Left renal cortex interstitium (tissue), 4 donors: ENCODE data around the gene CAVIN1. TPM values are rescaled to one million over a fixed set of nuclear protein-coding genes. Genes with fewer than 3 reads are reported as not detected.

Experiments
- polyA plus RNA-seq, 4 donors: library from polyadenylated mRNA; unstranded; fragments of 120-200 nt; gene quantifications; one replicate each; pipeline ENCODE4 v1.2.1, GENCODE V29; 2013; ENCODE audit not compliant: insufficient read length in 4 of 4

CAVIN1 gene
- polyA plus RNA-seq, 4 donors = 58.0 to 85.6 (median 68.6) TPM

Other genes with a start within 250 kb of the CAVIN1 start
- gene KCNH4, start 242.1 kb downstream of the CAVIN1 start, polyA plus RNA-seq = under 1 TPM; 0.03 to 0.09 (median 0.06) TPM
- gene HCRT, start 237.8 kb downstream of the CAVIN1 start, polyA plus RNA-seq = under 1 TPM in 1 of 4 donors, not detected in 3; 0.41 TPM
- 10 to 100 TPM; 11.2 to 22.9 (median 19.7) TPM for gene GHDC, start 228.8 kb downstream of the CAVIN1 start, polyA plus RNA-seq
- gene STAT5B, start 146.9 kb downstream of the CAVIN1 start, polyA plus RNA-seq = 10 to 100 TPM; 35.4 to 56.5 (median 47.8) TPM
- 1 to 10 TPM; 5.5 to 8.7 (median 7.4) TPM for gene STAT5A, start 134.8 kb downstream of the CAVIN1 start, polyA plus RNA-seq
- gene STAT3, start 34.8 kb downstream of the CAVIN1 start, polyA plus RNA-seq = 10 to 100 TPM; 58.2 to 71.3 (median 61.9) TPM
- 10 to 100 TPM; 41.5 to 73.0 (median 57.7) TPM for gene ATP6V0A1, start 35.6 kb upstream of the CAVIN1 start, polyA plus RNA-seq
- gene NAGLU, start 113.0 kb upstream of the CAVIN1 start, polyA plus RNA-seq = 10 to 100 TPM; 19.3 to 29.7 (median 25.6) TPM
- 1 to 10 TPM; 3.2 to 6.2 (median 5.2) TPM for gene HSD17B1, start 129.7 kb upstream of the CAVIN1 start, polyA plus RNA-seq
- gene COASY, start 138.9 kb upstream of the CAVIN1 start, polyA plus RNA-seq = 10 to 100 TPM; 57.7 to 67.1 (median 59.9) TPM
- gene MLX, start 143.8 kb upstream of the CAVIN1 start, polyA plus RNA-seq = 10 to 100 TPM; 33.4 to 42.6 (median 35.8) TPM
- gene PSMC3IP, start 154.5 kb upstream of the CAVIN1 start, polyA plus RNA-seq = 10 to 100 TPM; 16.2 to 23.4 (median 18.3) TPM
- 10 to 100 TPM; 41.9 to 65.7 (median 51.1) TPM for gene RETREG3, start 186.1 kb upstream of the CAVIN1 start, polyA plus RNA-seq
- gene TUBG1, start 186.4 kb upstream of the CAVIN1 start, polyA plus RNA-seq = 10 to 100 TPM; 54.4 to 63.9 (median 55.8) TPM
- 10 to 100 TPM; 19.4 to 42.2 (median 30.5) TPM for gene TUBG2, start 236.0 kb upstream of the CAVIN1 start, polyA plus RNA-seq